ENCODE results near the gene LRRC17.
"Not testable (repeated sequence)": the region's sequence is repeated elsewhere in the genome, so short reads cannot be mapped to it uniquely, and the experiment has no call there.

LRRC17 gene

DNA sequence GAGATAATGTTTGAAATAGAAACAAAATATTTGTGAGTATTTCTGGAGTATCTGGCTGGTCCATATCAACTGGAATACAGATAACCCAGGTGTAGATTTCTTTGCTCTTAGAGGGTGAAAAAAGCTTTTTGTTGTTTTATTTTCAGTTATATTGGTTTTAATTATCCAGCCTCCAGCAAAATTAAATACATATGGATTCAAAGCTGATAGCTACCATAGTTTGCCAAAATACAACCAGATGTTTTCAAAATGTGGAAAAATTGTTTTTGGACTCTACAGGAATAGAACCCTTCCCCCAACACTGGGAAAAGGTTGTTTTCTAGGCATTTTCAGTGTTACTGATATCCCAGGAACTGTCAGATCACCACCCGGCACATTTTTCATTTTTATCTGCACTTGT, 30.1 kb downstream of the LRRC17 start:
- DNase-seq (ENCODE audit: low read depth in 2 of 2) = no peak

GRCh38 chr7:102943423-102944169, 30.8 kb downstream of the LRRC17 start:
- DNase-seq (ENCODE audit: low read depth in 2 of 2) = no peak

DNA sequence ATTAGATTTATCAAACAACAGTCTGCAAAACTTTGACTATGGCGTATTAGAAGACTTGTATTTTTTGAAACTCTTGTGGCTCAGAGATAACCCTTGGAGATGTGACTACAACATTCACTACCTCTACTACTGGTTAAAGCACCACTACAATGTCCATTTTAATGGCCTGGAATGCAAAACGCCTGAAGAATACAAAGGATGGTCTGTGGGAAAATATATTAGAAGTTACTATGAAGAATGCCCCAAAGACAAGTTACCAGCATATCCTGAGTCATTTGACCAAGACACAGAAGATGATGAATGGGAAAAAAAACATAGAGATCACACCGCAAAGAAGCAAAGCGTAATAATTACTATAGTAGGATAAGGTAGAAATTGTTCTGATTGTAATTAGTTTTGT, 31.4 kb downstream of the LRRC17 start:
- no peak for DNase-seq (ENCODE audit: low read depth in 2 of 2)

DNA sequence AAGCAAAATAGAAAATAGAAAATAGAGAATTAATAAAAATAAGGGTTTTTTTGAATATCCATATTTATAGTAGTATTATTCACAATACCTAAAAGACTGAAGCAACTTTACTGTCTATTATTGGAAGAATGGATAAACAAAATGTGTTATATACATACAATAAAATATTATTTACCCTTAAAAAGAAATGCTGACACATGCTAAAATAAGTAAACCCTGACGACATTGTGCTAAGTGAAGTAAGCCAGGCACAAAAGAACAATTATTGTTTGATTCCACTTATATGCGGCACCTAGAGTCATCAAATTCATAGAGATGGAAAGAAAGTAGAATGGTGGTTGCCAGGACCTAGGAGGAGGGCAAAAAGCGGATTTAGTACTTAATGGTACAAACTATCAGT, 39.0 kb downstream of the LRRC17 start:
- no peak for DNase-seq (ENCODE audit: low read depth in 2 of 2)

DNA sequence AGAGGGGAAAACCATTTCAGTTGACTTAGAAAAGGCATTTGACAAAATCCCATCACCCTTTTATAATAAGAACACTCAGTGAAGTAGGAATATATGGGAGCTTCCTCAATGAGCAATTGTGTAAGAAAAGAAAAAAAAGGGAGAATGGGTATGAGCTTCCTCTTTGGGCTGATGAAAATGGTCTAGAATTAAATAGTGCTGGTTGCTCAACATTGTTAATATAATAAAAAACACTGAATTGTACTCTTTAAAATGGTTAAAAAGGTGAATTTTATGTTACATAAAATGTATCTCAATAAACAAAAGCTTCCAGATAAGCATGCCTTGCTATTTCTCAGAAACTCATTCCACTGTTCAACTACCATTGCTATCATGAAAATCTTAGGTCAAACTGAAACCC, 40.6 kb downstream of the LRRC17 start:
- DNase-seq (ENCODE audit: low read depth in 2 of 2) = no peak

DNA sequence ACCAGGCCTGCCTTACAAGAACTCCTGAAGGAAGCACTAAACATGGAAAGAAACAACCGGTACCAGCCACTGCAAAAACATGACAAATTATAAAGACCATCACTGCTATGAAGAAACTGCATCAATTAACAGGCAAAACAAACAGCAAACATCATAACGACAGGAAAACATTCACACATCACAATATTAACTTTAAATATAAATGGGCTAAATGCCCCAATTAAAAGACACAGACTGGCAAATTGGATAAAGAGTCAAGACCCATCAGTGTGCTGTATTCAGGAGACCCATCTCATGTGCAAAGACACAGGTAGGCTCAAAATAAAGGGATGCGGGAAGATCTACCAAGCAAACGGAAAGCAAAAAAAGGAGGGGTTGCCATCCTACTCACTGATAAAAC, 41.6 kb downstream of the LRRC17 start:
- not testable (repeated sequence) for DNase-seq (ENCODE audit: low read depth in 2 of 2)

DNA sequence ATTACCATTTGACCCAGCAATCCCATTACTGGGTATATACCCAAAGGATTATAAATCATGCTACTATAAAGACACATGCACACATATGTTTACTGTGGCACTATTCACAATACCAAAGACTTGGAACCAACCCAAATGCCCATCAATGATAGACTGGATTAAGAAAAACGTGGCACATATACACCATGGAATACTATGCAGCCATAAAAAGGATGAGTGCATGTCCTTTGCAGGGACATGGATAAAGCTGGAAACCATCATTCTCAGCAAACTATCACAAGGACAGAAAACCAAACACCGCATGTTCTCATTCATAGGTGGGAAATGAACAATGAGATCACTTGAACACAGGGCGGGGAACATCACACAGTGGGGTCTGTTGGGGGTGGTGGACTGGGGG, 45.2 kb downstream of the LRRC17 start:
- DNase-seq (ENCODE audit: low read depth in 2 of 2) = not testable (repeated sequence)

DNA sequence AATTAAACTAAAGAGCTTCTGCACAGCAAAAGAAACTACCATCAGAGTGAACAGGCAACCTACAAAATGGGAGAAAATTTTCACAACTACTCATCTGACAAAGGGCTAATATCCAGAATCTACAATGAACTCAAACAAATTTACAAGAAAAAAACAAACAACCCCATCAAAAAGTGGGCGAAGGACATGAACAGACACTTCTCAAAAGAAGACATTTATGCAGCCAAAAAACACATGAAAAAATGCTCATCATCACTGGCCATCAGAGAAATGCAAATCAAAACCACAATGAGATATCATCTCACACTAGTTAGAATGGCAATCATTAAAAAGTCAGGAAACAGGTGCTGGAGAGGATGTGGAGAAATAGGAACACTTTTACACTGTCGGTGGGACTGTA, 49.2 kb downstream of the LRRC17 start:
- DNase-seq (ENCODE audit: low read depth in 2 of 2) = not testable (repeated sequence)

DNA sequence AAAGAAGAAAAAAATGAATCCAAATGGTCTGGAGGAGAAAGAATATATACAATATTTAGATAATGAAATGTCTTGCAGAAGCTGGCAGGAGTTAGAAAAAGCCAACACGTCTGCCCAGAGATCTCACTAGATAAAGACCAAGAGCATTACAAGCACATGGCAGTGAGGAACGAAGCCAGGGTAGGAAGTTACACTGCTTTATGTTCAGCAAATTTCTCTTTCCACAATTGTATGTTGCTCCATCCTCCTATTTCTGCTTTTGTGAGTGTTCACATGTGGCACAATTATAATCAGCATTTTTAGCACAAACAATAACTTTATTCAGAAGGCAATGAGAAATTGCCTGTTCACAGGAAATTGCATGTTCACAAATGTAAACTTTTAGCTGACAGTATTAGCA, 53.7 kb downstream of the LRRC17 start:
- no peak for DNase-seq (ENCODE audit: low read depth in 2 of 2)

DNA sequence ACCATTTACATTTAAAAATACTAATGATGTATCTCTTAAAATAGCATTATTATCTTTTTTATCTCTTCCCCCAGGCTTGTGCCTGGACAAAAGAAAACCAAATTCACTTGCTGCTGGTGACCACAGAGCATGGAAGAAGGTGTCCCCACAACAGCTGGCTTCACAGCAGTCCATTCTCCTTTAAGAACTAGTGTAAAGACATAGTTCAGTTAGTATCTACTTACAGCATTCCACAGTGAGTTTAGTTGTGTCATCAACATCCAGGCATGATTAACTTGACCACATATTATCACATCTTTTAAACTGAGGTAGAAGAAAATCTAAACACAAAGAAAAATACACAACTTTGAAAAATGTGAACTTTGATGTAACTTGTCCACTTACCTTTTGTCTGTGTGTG, 55.0 kb downstream of the LRRC17 start:
- no peak for DNase-seq (ENCODE audit: low read depth in 2 of 2)

DNA sequence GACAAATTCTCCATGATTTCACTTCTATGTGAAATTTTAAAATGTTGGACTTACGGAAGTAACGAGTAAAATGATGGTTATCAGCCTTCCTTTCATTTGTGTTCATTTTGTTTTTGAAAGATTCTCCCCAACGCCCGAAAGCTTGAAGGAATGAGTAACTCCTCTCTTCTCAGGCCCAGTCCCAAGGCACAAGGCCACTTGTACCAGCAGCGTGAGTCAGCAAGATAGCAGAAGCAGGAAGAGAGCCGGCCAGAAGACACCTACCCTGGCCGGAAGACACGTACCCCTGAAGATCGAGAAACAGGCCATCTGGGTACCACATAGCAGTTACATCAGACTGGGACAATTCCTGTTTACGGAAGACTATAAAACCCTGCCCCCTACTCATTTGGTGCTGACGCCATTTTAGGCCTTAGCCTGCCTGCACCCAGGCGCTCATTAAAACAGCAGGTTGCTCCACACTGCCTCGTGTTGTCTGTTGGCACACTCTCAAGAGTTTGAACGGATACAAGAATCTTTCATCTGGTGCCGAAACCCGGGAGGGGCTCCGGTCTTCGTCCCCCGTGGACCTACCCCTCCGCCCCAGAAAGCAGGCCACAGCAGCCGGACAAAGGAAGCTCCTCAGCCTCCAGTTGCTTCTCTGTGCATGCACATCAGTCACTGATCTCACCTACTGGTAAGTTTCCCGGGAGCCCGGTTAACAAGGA, 60.4 kb downstream of the LRRC17 start:
- DNase-seq (ENCODE audit: low read depth in 2 of 2) = no peak

- DNase-seq (ENCODE audit: low read depth in 2 of 2) = no peak
Observed at GRCh38 chr7:102974366-102975236, 61.8 kb downstream of the LRRC17 start.

GRCh38 chr7:102975854-102976253, 63.1 kb downstream of the LRRC17 start:
- DNase-seq (ENCODE audit: low read depth in 2 of 2) = no peak

- no peak for DNase-seq (ENCODE audit: low read depth in 2 of 2)
Observed at GRCh38 chr7:102976493-102976892, 63.7 kb downstream of the LRRC17 start.

GRCh38 chr7:102977586-102977985, 64.8 kb downstream of the LRRC17 start:
- not testable (repeated sequence) for DNase-seq (ENCODE audit: low read depth in 2 of 2)

DNA sequence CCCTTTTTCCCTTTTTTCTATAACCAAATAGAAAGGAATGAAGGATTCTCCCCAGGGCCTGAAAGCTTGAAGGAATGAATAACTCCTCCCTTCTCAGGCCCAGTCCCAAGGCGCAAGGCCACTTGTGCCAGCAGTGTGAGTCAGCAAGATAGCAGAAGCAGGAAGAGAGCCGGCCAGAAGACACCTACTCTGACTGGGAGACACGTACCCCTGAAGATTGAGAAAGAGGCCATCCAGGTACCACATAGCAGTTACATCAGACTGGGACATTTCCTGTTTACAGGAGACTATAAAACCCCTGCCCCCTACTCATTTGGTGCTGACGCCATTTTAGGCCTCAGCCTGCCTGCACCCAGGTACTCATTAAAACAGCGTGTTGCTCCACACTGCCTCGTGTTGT, 65.5 kb downstream of the LRRC17 start:
- DNase-seq (ENCODE audit: low read depth in 2 of 2) = no peak

DNA sequence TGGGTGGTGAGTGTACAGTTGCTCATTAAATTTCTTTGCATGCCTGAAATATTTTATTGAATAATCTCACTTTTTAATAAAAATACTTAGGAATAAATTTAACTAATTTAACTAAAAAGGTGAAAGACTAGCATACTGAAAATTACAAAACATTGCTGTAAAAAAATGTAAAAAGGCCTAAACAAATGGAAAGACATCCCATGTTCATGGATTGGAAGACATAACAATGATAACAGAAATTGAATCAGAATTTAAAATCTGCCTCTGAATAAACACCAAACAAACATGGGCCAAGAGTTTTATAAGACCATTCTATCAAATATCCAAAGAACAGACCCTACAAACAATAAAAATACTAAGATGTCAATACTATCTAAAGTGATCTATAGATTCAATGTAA, 66.9 kb downstream of the LRRC17 start:
- no peak for DNase-seq (ENCODE audit: low read depth in 2 of 2)

DNA sequence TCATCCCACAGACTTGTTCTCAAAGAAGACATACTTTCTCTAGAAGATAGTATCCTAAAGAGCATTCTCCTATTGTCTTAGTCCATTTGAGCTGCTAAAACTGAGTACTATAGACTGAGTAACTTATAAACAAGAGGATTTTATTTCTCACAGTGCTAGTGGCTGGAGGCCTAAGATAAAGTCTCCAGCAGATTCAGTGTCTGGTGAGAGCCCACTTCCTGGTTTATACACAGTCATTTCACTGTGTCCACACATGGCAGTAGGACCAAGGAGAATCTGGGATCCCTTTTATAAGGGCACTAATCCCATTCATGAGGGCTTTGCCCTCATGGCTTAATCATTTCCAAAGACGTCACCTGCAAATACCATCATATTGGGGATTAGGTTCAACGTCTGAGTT, 68.7 kb downstream of the LRRC17 start:
- DNase-seq (ENCODE audit: low read depth in 2 of 2) = no peak

GRCh38 chr7:102982235-102982634, 69.4 kb downstream of the LRRC17 start:
- DNase-seq (ENCODE audit: low read depth in 2 of 2) = no peak

GRCh38 chr7:102983602-102984001, 70.8 kb downstream of the LRRC17 start:
- no peak for DNase-seq (ENCODE audit: low read depth in 2 of 2)

DNA sequence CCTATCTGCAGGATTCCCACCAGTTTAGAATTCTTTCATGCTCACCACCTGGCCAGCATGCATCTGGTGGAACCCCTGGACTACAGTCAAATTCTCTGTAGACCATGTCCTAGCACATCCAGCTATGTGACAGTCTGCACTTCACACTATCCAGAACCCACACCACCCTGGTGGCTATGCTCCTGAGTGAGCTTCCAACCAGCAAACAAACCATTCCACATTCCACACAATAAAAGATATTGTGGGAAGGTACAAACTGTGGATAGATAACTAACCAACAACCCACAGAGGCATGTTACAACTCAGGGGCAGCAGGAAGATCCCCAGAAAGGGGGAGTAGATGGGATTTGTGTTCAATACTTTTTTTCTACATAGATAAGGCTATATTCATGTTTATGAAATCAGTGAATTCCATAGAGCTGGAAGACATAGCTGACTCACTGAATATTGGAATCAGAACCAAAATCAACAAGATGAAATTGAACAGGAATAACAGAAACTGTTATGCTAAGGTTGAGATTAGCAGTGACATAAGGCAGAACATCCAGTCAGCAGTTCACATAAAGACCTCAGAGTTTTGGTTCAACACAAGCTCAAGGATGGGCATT, 72.5 kb downstream of the LRRC17 start:
- DNase-seq (ENCODE audit: low read depth in 2 of 2) = no peak

- no peak for DNase-seq (ENCODE audit: low read depth in 2 of 2)
Observed at GRCh38 chr7:102988088-102988487, 75.3 kb downstream of the LRRC17 start.
